A673 (cell line): Measurements from ENCODE around the gene SRP68. TPM values are rescaled to one million over a fixed set of nuclear protein-coding genes. Genes with fewer than 3 reads are reported as not detected.

ENCODE experiments used
- BruUV-seq: library from RNA; stranded (reverse); fragments of 400-500 nt; replicated peaks from 2 replicates; lab custom pipeline; 2021; lab: Mats Ljungman, UMichigan
- CTCF ChIA-PET: fragments of 300-600 bp; sonication (Branson Sonifier 250); formaldehyde crosslinking; loops from one replicate; lab custom pipeline; 2022; ENCODE audit warnings: antibody characterized with exemption; lab: Charles Lee
- POLR2A ChIA-PET: fragments of 300-600 bp; sonication (Branson Sonifier 250); formaldehyde crosslinking; loops from one replicate; lab custom pipeline; 2022; ENCODE audit warnings: antibody characterized with exemption; ENCODE audit not compliant: low non-redundant PET; lab: Charles Lee
- DNase-seq: peaks from one replicate; pipeline ENCODE4 v3.0.0-alpha.2; 2015; ENCODE audit warnings: low spot score
- H3K27ac ChIP-seq: fragments of 200-600 bp; sonication (generic); 2 replicates; pipeline ENCODE4 v1.5.1; 2016; ENCODE audit warnings: mixed run types, low read depth, mild to moderate bottlenecking, mixed read lengths, antibody characterized with exemption, low read length; ENCODE audit not compliant: poor library complexity, severe bottlenecking
- H3K27me3 ChIP-seq: fragments of 200-600 bp; sonication (generic); replicated peaks from 2 replicates; pipeline ENCODE4 v1.6.1; 2017; ENCODE audit warnings: mixed run types, low read depth, mild to moderate bottlenecking, mixed read lengths, antibody characterized with exemption, low read length; ENCODE audit not compliant: insufficient read depth, poor library complexity
- H3K36me3 ChIP-seq: fragments of 200-600 bp; sonication (generic); 2 replicates; pipeline ENCODE4 v1.6.1; 2016; ENCODE audit warnings: mixed run types, mild to moderate bottlenecking, mixed read lengths, antibody characterized with exemption, low read length; ENCODE audit not compliant: insufficient read depth, poor library complexity, severe bottlenecking
- H3K4me1 ChIP-seq: fragments of 200-600 bp; sonication (generic); 2 replicates; pipeline ENCODE4 v1.6.1; 2017; ENCODE audit warnings: mixed run types, mild to moderate bottlenecking, mixed read lengths, antibody characterized with exemption, low read length; ENCODE audit not compliant: insufficient read depth, poor library complexity, severe bottlenecking
- H3K4me3 ChIP-seq: fragments of 200-600 bp; sonication (generic); 2 replicates; pipeline ENCODE4 v1.5.1; 2016; ENCODE audit warnings: low read depth, mixed run types, mild to moderate bottlenecking, mixed read lengths, low read length; ENCODE audit not compliant: poor library complexity, severe bottlenecking
- H3K9me3 ChIP-seq: fragments of 200-600 bp; sonication (generic); 2 replicates; pipeline ENCODE4 v1.6.1; 2016; ENCODE audit warnings: mixed run types, low read depth, mild to moderate bottlenecking, mixed read lengths, antibody characterized with exemption, low read length; ENCODE audit not compliant: poor library complexity, severe bottlenecking
- CTCF ChIP-seq: fragments of 300-800, 200-600 bp; sonication (generic); conservative IDR thresholded peaks from 2 replicates; pipeline ENCODE4 v1.5.1; 2017; ENCODE audit warnings: low read depth, mild to moderate bottlenecking, antibody characterized with exemption, low read length, moderate library complexity, mixed read lengths
- EZH2 ChIP-seq: fragments of 200-600 bp; sonication (generic); IDR thresholded peaks from 2 replicates; pipeline ENCODE4 v1.6.1; 2017; ENCODE audit warnings: borderline replicate concordance, low read depth, mild to moderate bottlenecking, mixed read lengths, antibody characterized with exemption, low read length; ENCODE audit not compliant: poor library complexity, severe bottlenecking
- intact Hi-C: fragments of 100-400 bp; cut with micrococcal nuclease; formaldehyde crosslinking; loops from one replicate; pipeline ENCODE4 v1.10.0; 2022; ENCODE audit not compliant: unreplicated experiment
- total RNA-seq: library from RNA; stranded (reverse); gene quantifications from 2 replicates; pipeline ENCODE4 v1.2.3, GENCODE V29; 2021

Gene SRP68
- total RNA-seq, 1 experiment from 2014 or later: 96.4 TPM

- BruUV-seq: no TSS peak
- peaks cover 59% of the 10 kb centered on the region for H3K36me3 ChIP-seq
- CTCF ChIA-PET: no interaction called here
- H3K27ac ChIP-seq: no peak overlapping the region
- H3K27me3 ChIP-seq: no peaks in the 10 kb centered on the region
- H3K4me1 ChIP-seq: peaks cover 8% of the 10 kb centered on the region
- intact Hi-C loops: no loop called here
- no peak overlapping the region for H3K4me3 ChIP-seq
- POLR2A ChIA-PET: no interaction called here
- DNase-seq: no peak
- no peak for TF ChIP-seq EZH2
- TF ChIP-seq CTCF: no peak
- no peaks in the 10 kb centered on the region for H3K9me3 ChIP-seq
Measured at GRCh38 chr17:76097716-76098295, 25.5 kb upstream of the SRP68 start.

- intact Hi-C loops: no loop called here
- Histone ChIP-seq H3K36me3 (peaks cover 50% of the 10 kb centered on the region), H3K4me1 (no peaks in the 10 kb centered on the region), H3K9me3 (no peaks in the 10 kb centered on the region), H3K27me3 (no peaks in the 10 kb centered on the region), H3K27ac (no peak overlapping the region), H3K4me3 (no peak overlapping the region)
- POLR2A ChIA-PET: interaction anchor here (0.5 kb wide), 1 partner anchor 13 kb away, joined by 3 read pairs; no protein-coding TSS in a partner anchor
- CTCF ChIA-PET: no interaction called here
- no TSS peak for BruUV-seq
- no peak for TF ChIP-seq CTCF
- DNase-seq: no peak
Measured at GRCh38 chr17:76095943-76096342, 23.6 kb upstream of the SRP68 start.

GRCh38 chr17:76094046-76094445 is 21.7 kb upstream of the SRP68 start:
- Histone ChIP-seq H3K36me3 (peaks cover 41% of the 10 kb centered on the region), H3K9me3 (no peaks in the 10 kb centered on the region), H3K4me1 (no peaks in the 10 kb centered on the region), H3K27ac (no peak overlapping the region), H3K4me3 (no peak overlapping the region), H3K27me3 (no peaks in the 10 kb centered on the region)
- intact Hi-C loops: no loop called here
- ChIA-PET CTCF (no interaction called here), POLR2A (no interaction called here)
- no TSS peak for BruUV-seq
- TF ChIP-seq EZH2: no peak
- TF ChIP-seq CTCF: no peak
- DNase-seq: no peak
